ENCODE measurements around the gene TMEM14A. TPM values are rescaled to one million over a fixed set of nuclear protein-coding genes. Genes with fewer than 3 reads are reported as not detected.

TMEM14A gene, protein sequence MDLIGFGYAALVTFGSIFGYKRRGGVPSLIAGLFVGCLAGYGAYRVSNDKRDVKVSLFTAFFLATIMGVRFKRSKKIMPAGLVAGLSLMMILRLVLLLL
- total RNA-seq (14.6 TPM), polyA plus RNA-seq (ENCODE audit: insufficient read depth in 1 of 8, insufficient read length in 8 of 8, low replicate concordance in 1 of 8) (10 to 100 TPM; 14.0 to 23.8 (median 18.9) TPM)
- long read RNA-seq, donor 1, transcript TMEM14A-201 (5 exons, 992 nt) = major isoform, 9 of 9 reads
- long read RNA-seq, donor 1, partial matches to known transcripts = 0 of 9 reads
- long read RNA-seq, donor 1, other reads (novel, unspliced or antisense) = 0 of 9 reads
- long read RNA-seq, donor 2, partial matches to known transcripts = 0 of 1 reads
- long read RNA-seq, donor 2, other reads (novel, unspliced or antisense) = 0 of 1 reads
- long read RNA-seq, donor 3, transcript TMEM14A-201 (5 exons, 992 nt) = major isoform, 21 of 21 reads
- long read RNA-seq, donor 3, partial matches to known transcripts = 0 of 21 reads
- long read RNA-seq, donor 3, other reads (novel, unspliced or antisense) = 0 of 21 reads
- long read RNA-seq, donor 4, transcript TMEM14A-201 (5 exons, 992 nt) = major isoform, 11 of 11 reads
- long read RNA-seq, donor 4, partial matches to known transcripts = 0 of 11 reads
- long read RNA-seq, donor 4, other reads (novel, unspliced or antisense) = 0 of 11 reads
- long read RNA-seq, donor 5, transcript TMEM14A-201 (5 exons, 992 nt) = major isoform, 39 of 47 reads
- long read RNA-seq, donor 5, partial matches to known transcripts = 8 of 47 reads
- long read RNA-seq, donor 5, other reads (novel, unspliced or antisense) = 0 of 47 reads
- long read RNA-seq, donor 6, transcript TMEM14A-201 (5 exons, 992 nt) = major isoform, 31 of 31 reads
- long read RNA-seq, donor 6, partial matches to known transcripts = 0 of 31 reads
- long read RNA-seq, donor 6, other reads (novel, unspliced or antisense) = 0 of 31 reads
- long read RNA-seq, donor 7, transcript TMEM14A-201 (5 exons, 992 nt) = major isoform, 17 of 17 reads
- long read RNA-seq, donor 7, partial matches to known transcripts = 0 of 17 reads
- long read RNA-seq, donor 7, other reads (novel, unspliced or antisense) = 0 of 17 reads
- long read RNA-seq, donor 8, transcript TMEM14A-201 (5 exons, 992 nt) = major isoform, 12 of 12 reads
- long read RNA-seq, donor 8, partial matches to known transcripts = 0 of 12 reads
- long read RNA-seq, donor 8, other reads (novel, unspliced or antisense) = 0 of 12 reads
- long read RNA-seq, donor 9, transcript TMEM14A-201 (5 exons, 992 nt) = major isoform, 11 of 11 reads
- long read RNA-seq, donor 9, partial matches to known transcripts = 0 of 11 reads
- long read RNA-seq, donor 9, other reads (novel, unspliced or antisense) = 0 of 11 reads
- long read RNA-seq, donor 10, transcript TMEM14A-201 (5 exons, 992 nt) = major isoform, 18 of 18 reads
- long read RNA-seq, donor 10, partial matches to known transcripts = 0 of 18 reads
- long read RNA-seq, donor 10, other reads (novel, unspliced or antisense) = 0 of 18 reads
- long read RNA-seq, donor 11, transcript TMEM14A-201 (5 exons, 992 nt) = major isoform, 14 of 19 reads
- long read RNA-seq, donor 11, partial matches to known transcripts = 5 of 19 reads
- long read RNA-seq, donor 11, other reads (novel, unspliced or antisense) = 0 of 19 reads

- H3K27me3 ChIP-seq (ENCODE audit: control insufficient read depth, insufficient read depth, low read length) = no peaks in the 10 kb centered on the region
- no peak within 1 kb of the TSS for H3K27ac ChIP-seq (ENCODE audit: low read length)
- WGBS (ENCODE audit: insufficient coverage) = under 1% methylated on average over 31 of the region's 42 CpGs
- peak within 1 kb of the TSS; percentile 80 for H3K4me3 ChIP-seq (ENCODE audit: low read length)
- no peaks in the 10 kb centered on the region for H3K36me3 ChIP-seq (ENCODE audit: control insufficient read depth, insufficient read depth, low read length)
- peaks cover 13% of the 10 kb centered on the region for H3K4me1 ChIP-seq (ENCODE audit: control insufficient read depth, insufficient read depth, low read length)
- DNase-seq = peak; percentile 94
- no peaks in the 10 kb centered on the region for H3K9me3 ChIP-seq (replicated peaks; ENCODE audit: control insufficient read depth, low read depth, low read length)
Observed at GRCh38 chr6:52670502-52671409, at the start of gene TMEM14A. TMEM14A (plus strand) TSS chr6:52671113; CDS start chr6:52677103, 5,990 bp downstream.

- Histone ChIP-seq H3K4me1 (ENCODE audit: control insufficient read depth, insufficient read depth, low read length) (no peaks in the 10 kb centered on the region), H3K9me3 (replicated peaks; ENCODE audit: control insufficient read depth, low read depth, low read length) (no peaks in the 10 kb centered on the region), H3K4me3 (ENCODE audit: low read length) (no peak overlapping the region), H3K27me3 (ENCODE audit: control insufficient read depth, insufficient read depth, low read length) (no peaks in the 10 kb centered on the region), H3K36me3 (ENCODE audit: control insufficient read depth, insufficient read depth, low read length) (no peaks in the 10 kb centered on the region), H3K27ac (ENCODE audit: low read length) (no peak overlapping the region)
- WGBS (ENCODE audit: insufficient coverage) = no CpG with 5 or more reads among the region's 1 CpG
- no peak for DNase-seq
Observed at GRCh38 chr6:52621631-52622030, 49.3 kb upstream of the TMEM14A start.

DNA sequence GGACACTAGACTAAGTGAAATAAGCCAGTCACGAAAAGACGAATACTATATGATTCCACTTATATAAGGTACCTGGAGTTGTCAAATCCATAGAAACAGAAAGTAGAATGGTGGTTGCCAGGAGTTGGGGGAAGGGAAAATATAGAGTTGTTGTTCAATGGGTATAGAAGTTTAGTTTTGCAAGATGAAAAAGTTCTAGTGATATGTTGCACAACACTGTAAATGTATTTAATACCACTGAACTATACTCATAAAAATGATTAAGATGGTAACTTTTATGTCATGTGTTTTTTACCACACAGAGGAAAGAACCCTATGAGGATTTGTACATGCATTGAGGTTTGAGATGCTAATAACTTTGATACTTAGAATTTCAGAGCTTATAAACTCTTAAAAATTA lies 48.1 kb upstream of the TMEM14A start:
- H3K4me1 ChIP-seq (ENCODE audit: control insufficient read depth, insufficient read depth, low read length) = no peaks in the 10 kb centered on the region
- no CpG with 5 or more reads among the region's 2 CpGs for WGBS (ENCODE audit: insufficient coverage)
- DNase-seq = no peak

DNA sequence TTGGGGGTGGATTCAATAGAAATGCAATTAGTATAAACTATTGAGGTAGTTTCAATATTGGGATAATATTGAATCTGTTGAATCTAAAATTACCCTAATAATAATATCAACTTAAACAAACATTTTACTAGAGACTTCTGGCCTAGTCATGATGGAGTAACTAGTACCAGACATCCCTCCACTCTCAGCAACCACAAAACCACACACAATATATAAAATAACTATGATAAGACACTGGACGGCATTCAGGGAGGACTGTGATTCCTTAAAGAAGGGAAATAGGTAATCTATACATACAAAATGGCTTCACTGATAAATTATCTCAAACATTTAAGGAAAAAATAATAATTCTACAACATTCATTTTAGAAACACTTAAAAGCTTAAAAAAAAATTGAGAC lies 38.9 kb upstream of the TMEM14A start:
- no CpG with 5 or more reads among the region's 1 CpG for WGBS (ENCODE audit: insufficient coverage)
- H3K4me1 ChIP-seq (ENCODE audit: control insufficient read depth, insufficient read depth, low read length) = no peaks in the 10 kb centered on the region
- H3K36me3 ChIP-seq (ENCODE audit: control insufficient read depth, insufficient read depth, low read length) = no peaks in the 10 kb centered on the region
- no peak for DNase-seq
- no peak overlapping the region for H3K27ac ChIP-seq (ENCODE audit: low read length)
- H3K9me3 ChIP-seq (replicated peaks; ENCODE audit: control insufficient read depth, low read depth, low read length) = no peaks in the 10 kb centered on the region
- H3K4me3 ChIP-seq (ENCODE audit: low read length) = no peak overlapping the region
- no peaks in the 10 kb centered on the region for H3K27me3 ChIP-seq (ENCODE audit: control insufficient read depth, insufficient read depth, low read length)

More for the DNA sequence above, 48.1 kb upstream of the TMEM14A start:
- Histone ChIP-seq H3K36me3 (ENCODE audit: control insufficient read depth, insufficient read depth, low read length) (no peaks in the 10 kb centered on the region), H3K4me3 (ENCODE audit: low read length) (no peak overlapping the region), H3K27ac (ENCODE audit: low read length) (no peak overlapping the region), H3K9me3 (replicated peaks; ENCODE audit: control insufficient read depth, low read depth, low read length) (no peaks in the 10 kb centered on the region), H3K27me3 (ENCODE audit: control insufficient read depth, insufficient read depth, low read length) (no peaks in the 10 kb centered on the region)

- Histone ChIP-seq H3K4me3 (ENCODE audit: low read length) (no peak overlapping the region), H3K36me3 (ENCODE audit: control insufficient read depth, insufficient read depth, low read length) (no peaks in the 10 kb centered on the region)
- WGBS (ENCODE audit: insufficient coverage) = no CpG with 5 or more reads among the region's 3 CpGs
Observed at GRCh38 chr6:52634211-52634610, 36.7 kb upstream of the TMEM14A start.

DNA sequence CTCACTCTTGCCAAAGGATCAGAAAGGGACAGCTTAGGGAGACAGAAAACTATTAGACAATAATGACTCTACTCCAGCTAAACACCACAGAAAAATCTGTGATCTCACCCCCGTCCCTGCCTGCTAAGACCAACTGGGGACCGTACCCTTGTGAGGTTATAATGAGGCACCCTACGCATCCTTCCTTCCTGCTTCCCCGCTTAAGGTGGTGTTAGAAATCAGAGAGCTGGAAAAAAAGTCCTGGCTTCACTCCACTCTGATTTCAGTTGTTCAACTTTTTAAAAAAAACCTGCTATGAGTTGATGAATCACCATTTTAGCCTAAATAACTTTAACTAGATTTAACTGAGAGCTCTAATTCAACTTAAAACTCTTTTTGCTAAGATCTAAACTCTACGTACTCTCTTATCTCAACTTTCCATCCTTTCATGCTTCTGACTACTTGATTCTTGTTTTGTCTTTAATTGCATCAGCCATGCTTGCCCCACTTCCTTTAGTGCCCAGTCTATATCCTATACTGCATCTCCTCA lies 35.8 kb upstream of the TMEM14A start:
- Histone ChIP-seq H3K4me3 (ENCODE audit: low read length) (no peak overlapping the region), H3K4me1 (ENCODE audit: control insufficient read depth, insufficient read depth, low read length) (no peaks in the 10 kb centered on the region), H3K27ac (ENCODE audit: low read length) (no peak overlapping the region), H3K36me3 (ENCODE audit: control insufficient read depth, insufficient read depth, low read length) (no peaks in the 10 kb centered on the region), H3K9me3 (replicated peaks; ENCODE audit: control insufficient read depth, low read depth, low read length) (no peaks in the 10 kb centered on the region), H3K27me3 (ENCODE audit: control insufficient read depth, insufficient read depth, low read length) (no peaks in the 10 kb centered on the region)
- DNase-seq = no peak
- 90% methylated on average over 2 of the region's 5 CpGs for WGBS (ENCODE audit: insufficient coverage)

More at GRCh38 chr6:52634211-52634610, 36.7 kb upstream of the TMEM14A start:
- H3K27me3 ChIP-seq (ENCODE audit: control insufficient read depth, insufficient read depth, low read length) = no peaks in the 10 kb centered on the region
- DNase-seq = no peak
- H3K27ac ChIP-seq (ENCODE audit: low read length) = no peak overlapping the region
- no peaks in the 10 kb centered on the region for H3K9me3 ChIP-seq (replicated peaks; ENCODE audit: control insufficient read depth, low read depth, low read length)
- no peaks in the 10 kb centered on the region for H3K4me1 ChIP-seq (ENCODE audit: control insufficient read depth, insufficient read depth, low read length)

- Histone ChIP-seq H3K27me3 (ENCODE audit: control insufficient read depth, insufficient read depth, low read length) (no peaks in the 10 kb centered on the region), H3K9me3 (replicated peaks; ENCODE audit: control insufficient read depth, low read depth, low read length) (no peaks in the 10 kb centered on the region), H3K4me1 (ENCODE audit: control insufficient read depth, insufficient read depth, low read length) (peaks cover 4% of the 10 kb centered on the region), H3K27ac (ENCODE audit: low read length) (no peak overlapping the region), H3K36me3 (ENCODE audit: control insufficient read depth, insufficient read depth, low read length) (no peaks in the 10 kb centered on the region), H3K4me3 (ENCODE audit: low read length) (no peak overlapping the region)
- DNase-seq = no peak
- WGBS (ENCODE audit: insufficient coverage) = no CpG with 5 or more reads among the region's 2 CpGs
Observed at GRCh38 chr6:52636830-52637229, 34.1 kb upstream of the TMEM14A start.

DNA sequence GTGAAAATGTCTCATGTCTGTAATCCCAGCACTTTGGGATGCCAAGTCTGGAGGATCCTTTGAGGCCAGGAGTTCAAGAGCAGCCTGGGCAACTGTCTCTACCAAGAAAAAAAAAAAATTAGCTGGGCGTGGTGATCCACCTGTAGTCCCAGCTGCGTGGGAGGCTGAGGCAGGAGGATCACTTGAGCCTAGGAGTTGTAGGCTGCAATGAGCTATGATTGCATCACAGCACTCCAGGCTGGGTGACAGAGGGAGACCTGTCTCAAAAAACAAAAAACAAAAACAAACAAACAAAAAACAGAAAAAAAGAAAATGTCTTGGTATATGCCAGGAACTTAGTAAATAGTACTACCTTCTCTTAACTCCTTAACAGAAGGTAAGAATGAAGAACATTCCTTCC lies 31.4 kb upstream of the TMEM14A start:
- Histone ChIP-seq H3K4me1 (ENCODE audit: control insufficient read depth, insufficient read depth, low read length) (peaks cover 4% of the 10 kb centered on the region), H3K4me3 (ENCODE audit: low read length) (no peak overlapping the region), H3K9me3 (replicated peaks; ENCODE audit: control insufficient read depth, low read depth, low read length) (no peaks in the 10 kb centered on the region), H3K27ac (ENCODE audit: low read length) (no peak overlapping the region), H3K27me3 (ENCODE audit: control insufficient read depth, insufficient read depth, low read length) (no peaks in the 10 kb centered on the region), H3K36me3 (ENCODE audit: control insufficient read depth, insufficient read depth, low read length) (no peaks in the 10 kb centered on the region)
- no CpG with 5 or more reads among the region's 2 CpGs for WGBS (ENCODE audit: insufficient coverage)
- no peak for DNase-seq
